ENCODE data around the gene JAGN1.

- TF ChIP-seq CTCF (IDR thresholded peaks at IDR 0.05) (no peak), POLR2A (IDR thresholded peaks at IDR 0.05) (no peak)
Measured at GRCh38 chr3:9893739-9894138, 3.3 kb downstream of the JAGN1 start.

All from uterus (tissue), 2 donors.